K562 (cell line): ENCODE results near the gene IGF2BP1. TPM values are rescaled to one million over a fixed set of nuclear protein-coding genes. Genes with fewer than 3 reads are reported as not detected.

Experiments used
- ARID2 ChIP-seq: fragments of 450-650 bp; IDR thresholded peaks from 2 replicates; pipeline ENCODE4 v1.6.1; 2017; ENCODE audit warnings: antibody characterized with exemption, mild to moderate bottlenecking
- ELF2 ChIP-seq: fragments of 250-450 bp; sonication (Bioruptor Pico); IDR thresholded peaks from 2 replicates; pipeline ENCODE4 v1.5.0; 2021; ENCODE audit warnings: mild to moderate bottlenecking
- EWSR1 ChIP-seq: fragments of 450-650 bp; IDR thresholded peaks from 2 replicates; pipeline ENCODE4 v1.6.1; 2018; ENCODE audit warnings: borderline replicate concordance, mild to moderate bottlenecking, low read depth, moderate library complexity; ENCODE audit not compliant: partially characterized antibody
- HSF4 ChIP-seq: fragments of 250-450 bp; sonication (Bioruptor Pico); IDR thresholded peaks from 2 replicates; pipeline ENCODE4 v2.1.2; 2022; ENCODE audit warnings: mild to moderate bottlenecking, moderate library complexity, borderline replicate concordance
- MITF ChIP-seq: IDR thresholded peaks from 2 replicates; pipeline ENCODE4 v1.6.1; 2014; ENCODE audit warnings: antibody characterized with exemption
- NRF1 ChIP-seq, 2 experiments: fragments of 450-650 bp; IDR thresholded peaks in 1 of 2; conservative IDR thresholded peaks in 1 of 2; 2 replicates each; pipeline ENCODE4 v1.6.1; 2014; ENCODE audit warnings: mild to moderate bottlenecking in 2 of 2
- PHB2 ChIP-seq: fragments of 450-650 bp; IDR thresholded peaks from 2 replicates; pipeline ENCODE4 v1.6.1; 2017; ENCODE audit warnings: low read depth
- PTRF ChIP-seq: fragments of 450-650 bp; IDR thresholded peaks from 2 replicates; pipeline ENCODE4 v1.6.1; 2016; ENCODE audit warnings: mild to moderate bottlenecking, missing genetic modification characterization, missing compliant biosample characterization
- SMARCA5 ChIP-seq: fragments of 450-650 bp; IDR thresholded peaks from 2 replicates; pipeline ENCODE4 v1.6.1; 2016
- SMARCB1 ChIP-seq: IDR thresholded peaks from 2 replicates; pipeline ENCODE4 v1.6.1; 2011; ENCODE audit warnings: improper control_type of control experiment, low read depth; ENCODE audit not compliant: insufficient read length
- TBL1XR1 ChIP-seq, 2 experiments: IDR thresholded peaks; 2 replicates each; pipeline ENCODE4 v1.6.1; 2012; ENCODE audit warnings: improper control_type of control experiment in 2 of 2, low read length in 2 of 2, mild to moderate bottlenecking in 1 of 2
- TEAD1 ChIP-seq, 2 experiments: fragments of 450-650 bp in 1 of 2; sonication (generic) in 1 of 2; formaldehyde crosslinking; IDR thresholded peaks; 2 replicates each; pipeline versions ENCODE4 v1.4.0 to v1.8.0; 2020 to 2022; ENCODE audit warnings: mild to moderate bottlenecking in 2 of 2, missing genetic modification reagents in 1 of 2
- TRIM24 ChIP-seq, 2 experiments: fragments of 450-650 bp; IDR thresholded peaks; 2 replicates each; pipeline ENCODE4 v1.6.1; 2016
- WHSC1 ChIP-seq: IDR thresholded peaks from one replicate; pipeline ENCODE4 v1.6.1; 2012; ENCODE audit warnings: low read length, control low read depth, inconsistent platforms
- ZBTB34 ChIP-seq: fragments of 250-450 bp; sonication (Bioruptor Pico); IDR thresholded peaks from 2 replicates; pipeline ENCODE4 v1.8.0; 2021; ENCODE audit warnings: mild to moderate bottlenecking, moderate library complexity
- ZC3H4 ChIP-seq: sonication (generic); formaldehyde crosslinking; IDR thresholded peaks from 2 replicates; pipeline ENCODE4 v1.9.0; 2021; ENCODE audit warnings: missing genetic modification reagents, borderline replicate concordance
- ZNF318 ChIP-seq, 2 experiments: fragments of 450-650 bp; IDR thresholded peaks; 2 replicates each; pipeline ENCODE4 v1.6.1; 2016; ENCODE audit warnings: mild to moderate bottlenecking in 2 of 2, borderline replicate concordance in 1 of 2, low read depth in 1 of 2, moderate library complexity in 1 of 2
- ZNF75A ChIP-seq: fragments of 450-650 bp; formaldehyde crosslinking; IDR thresholded peaks from 2 replicates; pipeline ENCODE4 v1.4.0; 2020; ENCODE audit warnings: mild to moderate bottlenecking
- polyA plus RNA-seq, 8 experiments: library from polyadenylated mRNA; depleted of rRNA in 4 of 8; stranded (reverse) in 5 of 8; unstranded in 3 of 8; fragments of >200 nt; fragmentation: Nextera tagmentation in 2 of 8; fragmentation: Illumina TruSeq in 1 of 8; extraction: Ambion mirVana in 2 of 8; extraction: Trizol in 1 of 8; gene quantifications; 2 replicates each; pipeline versions ENCODE4 v1.2.1 to v1.2.3, GENCODE V29; 2011 to 2014; ENCODE audit warnings: inconsistent platforms in 1 of 8, missing spikeins in 1 of 8
- total RNA-seq, 7 experiments: library from RNA; depleted of rRNA in 6 of 7; stranded (reverse); fragments of >200 nt in 6 of 7; fragmentation: Illumina TruSeq in 2 of 7; extraction: Trizol in 2 of 7; gene quantifications; 2 replicates each; pipeline versions ENCODE4 v1.2.1 to v1.2.3, GENCODE V29; 2011 to 2021; ENCODE audit warnings: low replicate concordance in 1 of 7

Gene IGF2BP1
- total and polyA plus RNA-seq, 9 of the 15 experiments (the other 6 are each of a cell fraction or from before 2014, with no cell fraction given), result 13.0 to 318 (median 53.6) TPM

GRCh38 chr17:48972749-48973097 lies 24.5 kb upstream of the IGF2BP1 start (continued):
- TF ChIP-seq ELF2 (CRISPR knock-in tag), result no peak
- no peak for TF ChIP-seq PTRF (tag)
- no peak for TF ChIP-seq MITF
- TF ChIP-seq TRIM24 (IDR thresholded peaks at IDR 0.05), result no peak
- 0 out of 4 replicates have a peak, but pooled peaks of 1 of the 2 experiments have one; percentile 7 for TF ChIP-seq NRF1 (conservative IDR thresholded peaks at IDR 0.05 in 1 of 2, IDR thresholded peaks at IDR 0.05 in 1 of 2)
- TF ChIP-seq ARID2, result no peak
- TF ChIP-seq SMARCB1, result no peak
- no peak for TF ChIP-seq ZNF75A
- TF ChIP-seq TBL1XR1 (IDR thresholded peaks at IDR 0.05; ENCODE audit: low read length in 2 of 2), result no peak
- no peak for TF ChIP-seq ZBTB34 (CRISPR knock-in tag)
- TF ChIP-seq WHSC1, result no peak
- peak; percentile 5; the same call in 1 of the 2 replicates for TF ChIP-seq SMARCA5
- 0 out of 4 replicates have a peak, but pooled peaks of 1 of the 2 experiments have one; percentile 8 for TF ChIP-seq TEAD1 (CRISPR knock-in tag; IDR thresholded peaks at IDR 0.05)
- TF ChIP-seq ZNF318 (IDR thresholded peaks at IDR 0.05; ENCODE audit: borderline replicate concordance in 1 of 2, low read depth in 1 of 2), result no peak
- TF ChIP-seq EWSR1, result no peak
- TF ChIP-seq HSF4 (CRISPR knock-in tag), result no peak
- TF ChIP-seq ZC3H4, result no peak
- TF ChIP-seq PHB2, result no peak
- TF ChIP-seq, all 486 proteins: peak for 6
